Measurements from ENCODE around the gene PHF21B.

Gene PHF21B

GRCh38 chr22:44918166-44918924 lies 91.5 kb downstream of the PHF21B start:
- no peak overlapping the region for H3K4me3 ChIP-seq (ENCODE audit: extremely low read depth, insufficient read depth, low read length, poor library complexity, severe bottlenecking)
- peaks cover 10% of the 10 kb centered on the region for H3K36me3 ChIP-seq (ENCODE audit: control insufficient read depth, insufficient read depth, low read length)
- WGBS, 2 experiments (ENCODE audit: insufficient coverage in 2 of 2) = 89 to 90% methylated on average over 15 to 18 of the region's 18 CpGs
- peaks cover 4% of the 10 kb centered on the region for H3K9me3 ChIP-seq (ENCODE audit: control insufficient read depth, low read length)
- H3K4me1 ChIP-seq (ENCODE audit: control insufficient read depth, insufficient read depth, low read length, poor library complexity, severe bottlenecking) = no peaks in the 10 kb centered on the region
- H3K27ac ChIP-seq (ENCODE audit: low read depth, low read length, severe bottlenecking) = no peak overlapping the region

GRCh38 chr22:44917372-44918165 lies 92.2 kb downstream of the PHF21B start:
- Histone ChIP-seq H3K4me3 (ENCODE audit: extremely low read depth, insufficient read depth, low read length, poor library complexity, severe bottlenecking) (no peak overlapping the region), H3K36me3 (ENCODE audit: control insufficient read depth, insufficient read depth, low read length) (peaks cover 17% of the 10 kb centered on the region), H3K9me3 (ENCODE audit: control insufficient read depth, low read length) (peaks cover 4% of the 10 kb centered on the region), H3K4me1 (ENCODE audit: control insufficient read depth, insufficient read depth, low read length, poor library complexity, severe bottlenecking) (no peaks in the 10 kb centered on the region), H3K27ac (ENCODE audit: low read depth, low read length, severe bottlenecking) (no peak overlapping the region)
- 89 to 93% methylated on average over 19 of the region's 19 CpGs for WGBS, 2 experiments (ENCODE audit: insufficient coverage in 2 of 2)

- peaks cover 24% of the 10 kb centered on the region for H3K36me3 ChIP-seq (ENCODE audit: control insufficient read depth, insufficient read depth, low read length)
- WGBS, 2 experiments (ENCODE audit: insufficient coverage in 2 of 2) = 92 to 93% methylated on average over 29 to 46 of the region's 46 CpGs
- H3K9me3 ChIP-seq (ENCODE audit: control insufficient read depth, low read length) = peaks cover 10% of the 10 kb centered on the region
- no peaks in the 10 kb centered on the region for H3K4me1 ChIP-seq (ENCODE audit: control insufficient read depth, insufficient read depth, low read length, poor library complexity, severe bottlenecking)
- no peak overlapping the region for H3K27ac ChIP-seq (ENCODE audit: low read depth, low read length, severe bottlenecking)
- H3K4me3 ChIP-seq (ENCODE audit: extremely low read depth, insufficient read depth, low read length, poor library complexity, severe bottlenecking) = no peak overlapping the region
These were observed 93.2 kb downstream of the PHF21B start for GRCh38 chr22:44916281-44917231.

GRCh38 chr22:44915441-44915840 lies 94.4 kb downstream of the PHF21B start:
- 94 to 96% methylated on average over 8 to 10 of the region's 10 CpGs for WGBS, 2 experiments (ENCODE audit: insufficient coverage in 2 of 2)
- Histone ChIP-seq H3K4me1 (ENCODE audit: control insufficient read depth, insufficient read depth, low read length, poor library complexity, severe bottlenecking) (no peaks in the 10 kb centered on the region), H3K9me3 (ENCODE audit: control insufficient read depth, low read length) (peaks cover 7% of the 10 kb centered on the region), H3K4me3 (ENCODE audit: extremely low read depth, insufficient read depth, low read length, poor library complexity, severe bottlenecking) (no peak overlapping the region), H3K36me3 (ENCODE audit: control insufficient read depth, insufficient read depth, low read length) (peaks cover 34% of the 10 kb centered on the region), H3K27ac (ENCODE audit: low read depth, low read length, severe bottlenecking) (no peak overlapping the region)

- H3K36me3 ChIP-seq (ENCODE audit: control insufficient read depth, insufficient read depth, low read length) = peaks cover 39% of the 10 kb centered on the region
- no peak overlapping the region for H3K4me3 ChIP-seq (ENCODE audit: extremely low read depth, insufficient read depth, low read length, poor library complexity, severe bottlenecking)
- H3K27ac ChIP-seq (ENCODE audit: low read depth, low read length, severe bottlenecking) = no peak overlapping the region
- peaks cover 7% of the 10 kb centered on the region for H3K9me3 ChIP-seq (ENCODE audit: control insufficient read depth, low read length)
- WGBS, 2 experiments (ENCODE audit: insufficient coverage in 2 of 2) = 94 to 96% methylated on average over 7 to 11 of the region's 13 CpGs
- H3K4me1 ChIP-seq (ENCODE audit: control insufficient read depth, insufficient read depth, low read length, poor library complexity, severe bottlenecking) = no peaks in the 10 kb centered on the region
These were observed 95.6 kb downstream of the PHF21B start for GRCh38 chr22:44914026-44914721.

GRCh38 chr22:44913198-44913983 lies 96.4 kb downstream of the PHF21B start:
- H3K4me3 ChIP-seq (ENCODE audit: extremely low read depth, insufficient read depth, low read length, poor library complexity, severe bottlenecking) = no peak overlapping the region
- H3K27ac ChIP-seq (ENCODE audit: low read depth, low read length, severe bottlenecking) = no peak overlapping the region
- 91 to 94% methylated on average over 18 to 21 of the region's 24 CpGs for WGBS, 2 experiments (ENCODE audit: insufficient coverage in 2 of 2)
- H3K9me3 ChIP-seq (ENCODE audit: control insufficient read depth, low read length) = peaks cover 7% of the 10 kb centered on the region
- no peaks in the 10 kb centered on the region for H3K4me1 ChIP-seq (ENCODE audit: control insufficient read depth, insufficient read depth, low read length, poor library complexity, severe bottlenecking)
- H3K36me3 ChIP-seq (ENCODE audit: control insufficient read depth, insufficient read depth, low read length) = peaks cover 42% of the 10 kb centered on the region

GRCh38 chr22:44909241-44909640 lies 100.6 kb downstream of the PHF21B start:
- Histone ChIP-seq H3K9me3 (ENCODE audit: control insufficient read depth, low read length) (peaks cover 7% of the 10 kb centered on the region), H3K4me1 (ENCODE audit: control insufficient read depth, insufficient read depth, low read length, poor library complexity, severe bottlenecking) (no peaks in the 10 kb centered on the region), H3K4me3 (ENCODE audit: extremely low read depth, insufficient read depth, low read length, poor library complexity, severe bottlenecking) (no peak overlapping the region), H3K27ac (ENCODE audit: low read depth, low read length, severe bottlenecking) (no peak overlapping the region), H3K36me3 (ENCODE audit: control insufficient read depth, insufficient read depth, low read length) (peaks cover 45% of the 10 kb centered on the region)
- 92 to 100% methylated on average over 6 of the region's 6 CpGs for WGBS, 2 experiments (ENCODE audit: insufficient coverage in 2 of 2)

GRCh38 chr22:44907765-44908737 lies 101.8 kb downstream of the PHF21B start:
- 85 to 96% methylated on average over 20 to 21 of the region's 21 CpGs for WGBS, 2 experiments (ENCODE audit: insufficient coverage in 2 of 2)
- Histone ChIP-seq H3K4me1 (ENCODE audit: control insufficient read depth, insufficient read depth, low read length, poor library complexity, severe bottlenecking) (no peaks in the 10 kb centered on the region), H3K4me3 (ENCODE audit: extremely low read depth, insufficient read depth, low read length, poor library complexity, severe bottlenecking) (no peak overlapping the region), H3K9me3 (ENCODE audit: control insufficient read depth, low read length) (peaks cover 7% of the 10 kb centered on the region), H3K36me3 (ENCODE audit: control insufficient read depth, insufficient read depth, low read length) (peaks cover 39% of the 10 kb centered on the region), H3K27ac (ENCODE audit: low read depth, low read length, severe bottlenecking) (no peak overlapping the region)

All from mesodermal cell (in vitro differentiated cells).